HepG2 (cell line): ENCODE measurements around the gene CCDC170. TPM values are rescaled to one million over a fixed set of nuclear protein-coding genes. Genes with fewer than 3 reads are reported as not detected.
A peak's percentile ranks its signal among the peaks of the same experiment; 100 is the strongest.
"Not testable (repeated sequence)": the region's sequence is repeated elsewhere in the genome, so short reads cannot be mapped to it uniquely, and the experiment has no call there.

Source experiments
- ATAC-seq: fragments of 200-7000 bp; cut with Tn5 transposase; 3 replicates; pipeline ENCODE4 v1.9.1; 2020; ENCODE audit warnings: mild to moderate bottlenecking, moderate library complexity
- BruUV-seq: library from RNA; stranded (reverse); fragments of 400-500 nt; replicated peaks from 2 replicates; lab custom pipeline; 2021; lab: Mats Ljungman, UMichigan
- CTCF ChIA-PET: fragments of 300-600 bp; formaldehyde crosslinking; extraction: SDS; loops from one replicate; lab custom pipeline; 2021; ENCODE audit warnings: low total read pairs, inconsistent platforms, low intra/inter-chr PET ratio; lab: Yijun Ruan, JAX
- POLR2A ChIA-PET: fragments of 350-600 bp; sonication (Branson Sonifier 250); formaldehyde crosslinking; loops from one replicate; lab custom pipeline; 2020; ENCODE audit warnings: antibody characterized with exemption, inconsistent platforms; lab: Yijun Ruan, JAX
- DNase-seq: peaks from one replicate; pipeline ENCODE4 v3.0.0-alpha.2; 2015; ENCODE audit warnings: low spot score
- FAIRE-seq: peaks from 3 replicates; lab custom pipeline; 2011; peaks lifted over from hg19 to GRCh38; lab: Jason Lieb, UNC
- H2AFZ ChIP-seq: one replicate; pipeline ENCODE4 v1.6.1; 2011; ENCODE audit warnings: low read length, inconsistent platforms
- H3K27ac ChIP-seq: fragments of 300-600 bp; 3 replicates; pipeline ENCODE4 v1.8.0; 2011; ENCODE audit warnings: mixed run types, mild to moderate bottlenecking, mixed read lengths, low read length, inconsistent platforms; ENCODE audit not compliant: insufficient read depth; ENCODE audit errors: extremely low read length
- H3K27me3 ChIP-seq, 2 experiments: fragments of 200-600 bp in 1 of 2; 2 replicates in 1 of 2; 3 replicates in 1 of 2; pipeline versions ENCODE4 v1.6.0 to v1.8.0; 2011; ENCODE audit warnings: low read length in 2 of 2, mild to moderate bottlenecking in 2 of 2, moderate library complexity in 2 of 2, inconsistent platforms in 1 of 2; ENCODE audit not compliant: insufficient read depth in 2 of 2, control insufficient read depth in 1 of 2
- H3K36me3 ChIP-seq, 2 experiments: fragments of 200-600 bp in 1 of 2; replicated peaks in 1 of 2; 2 replicates in 1 of 2; 3 replicates in 1 of 2; pipeline versions ENCODE4 v1.5.1 to v1.8.0; 2011; ENCODE audit warnings: low read length in 2 of 2, inconsistent platforms in 1 of 2; ENCODE audit not compliant: insufficient read depth in 2 of 2, control insufficient read depth in 1 of 2
- H3K4me1 ChIP-seq: 2 replicates; pipeline ENCODE4 v1.5.1; 2012; ENCODE audit warnings: low read length, inconsistent platforms; ENCODE audit not compliant: insufficient read depth
- H3K4me2 ChIP-seq: 2 replicates; pipeline ENCODE4 v1.6.0; 2011; ENCODE audit warnings: low read depth, low read length, inconsistent platforms
- H3K4me3 ChIP-seq, 3 experiments: fragments of 200-600 bp in 1 of 3; sonication (generic), shearing (Covaris generic) in 1 of 3; replicated peaks in 1 of 3; 2 replicates each; pipeline ENCODE4 v1.5.1; 2011 to 2016; ENCODE audit warnings: low read length in 3 of 3, inconsistent platforms in 2 of 3, low read depth in 2 of 3, mild to moderate bottlenecking in 2 of 3, control low read depth in 1 of 3, mixed read lengths in 1 of 3; ENCODE audit not compliant: insufficient read depth in 1 of 3
- H3K79me2 ChIP-seq: one replicate; pipeline ENCODE4 v1.6.1; 2011; ENCODE audit warnings: low read length, inconsistent platforms; ENCODE audit not compliant: insufficient read depth
- H3K9ac ChIP-seq: 2 replicates; pipeline ENCODE4 v1.6.0; 2011; ENCODE audit warnings: mild to moderate bottlenecking, low read depth, low read length, inconsistent platforms; ENCODE audit not compliant: insufficient read depth
- H3K9me3 ChIP-seq: 2 replicates; pipeline ENCODE4 v1.5.1; 2012; ENCODE audit warnings: mild to moderate bottlenecking, low read length
- H4K20me1 ChIP-seq: 2 replicates; pipeline ENCODE4 v1.6.0; 2011; ENCODE audit warnings: inconsistent platforms, mild to moderate bottlenecking, low read length, moderate library complexity; ENCODE audit not compliant: insufficient read depth
- ARID5B ChIP-seq: IDR thresholded peaks from 2 replicates; pipeline ENCODE4 v1.4.0; 2020; ENCODE audit warnings: mild to moderate bottlenecking, missing genetic modification reagents
- CEBPB ChIP-seq: IDR thresholded peaks from 2 replicates; pipeline ENCODE4 v1.6.1; 2011; ENCODE audit warnings: low read depth, low read length, improper control_type of control experiment, borderline replicate concordance
- GATAD2A ChIP-seq: IDR thresholded peaks from 2 replicates; pipeline ENCODE4 v1.6.1; 2016
- ONECUT2 ChIP-seq: sonication (generic); formaldehyde crosslinking; IDR thresholded peaks from 2 replicates; pipeline ENCODE4 v1.4.0; 2020; ENCODE audit warnings: missing genetic modification reagents
- SOX13 ChIP-seq, 3 experiments: fragments of 450-650 bp in 1 of 3; sonication (generic) in 1 of 3; formaldehyde crosslinking in 1 of 3; IDR thresholded peaks in 2 of 3; conservative IDR thresholded peaks in 1 of 3; 2 replicates each; pipeline versions ENCODE4 v1.5.0 to v1.6.1; 2016 to 2020; ENCODE audit warnings: antibody characterized with exemption in 1 of 3, mild to moderate bottlenecking in 1 of 3, missing compliant biosample characterization in 1 of 3, missing genetic modification reagents in 1 of 3, moderate library complexity in 1 of 3
- ZBTB25 ChIP-seq: IDR thresholded peaks from 2 replicates; pipeline ENCODE4 v1.6.1; 2018; ENCODE audit warnings: missing genetic modification reagents
- WGBS: methylation state at CpG from one replicate; pipeline ENCODE4 v1.1.6; 2017; ENCODE audit warnings: low lambda C conversion rate; 5-methylcytosine and 5-hydroxymethylcytosine counted together
- in situ Hi-C: cut with HindIII; loops from 2 replicates; pipeline ENCODE4 v1.10.0; 2017; ENCODE audit warnings: low pct_unique_long_range_greater_than_20kb; ENCODE audit not compliant: extremely low pct_ligation_motif_present
- intact Hi-C: fragments of 100-400 bp; cut with micrococcal nuclease; formaldehyde crosslinking; loops from one replicate; pipeline ENCODE4 v1.10.0; 2022; ENCODE audit not compliant: unreplicated experiment
- polyA plus RNA-seq, 8 experiments: library from polyadenylated mRNA; depleted of rRNA in 3 of 8; stranded (reverse) in 7 of 8; unstranded in 1 of 8; fragments of >200 nt; fragmentation: Illumina TruSeq in 4 of 8; extraction: Trizol in 4 of 8; gene quantifications; 2 replicates each; pipeline versions ENCODE4 v1.2.1 to v1.2.3, GENCODE V29; 2011 to 2016; ENCODE audit warnings: low read depth in 4 of 8, missing spikeins in 1 of 8, mixed read lengths in 1 of 8; ENCODE audit not compliant: insufficient read depth in 1 of 8
- total RNA-seq, 5 experiments: library from RNA; depleted of rRNA; stranded (reverse); fragments of >200 nt; fragmentation: Illumina TruSeq; extraction: Trizol; gene quantifications; 2 replicates each; pipeline ENCODE4 v1.2.3, GENCODE V29; 2016; ENCODE audit warnings: low read depth in 1 of 5

Gene CCDC170
- total and polyA plus RNA-seq, 2 of the 13 experiments (the other 11 are each of a cell fraction or from before 2014, with no cell fraction given): 0.90 to 5.1 TPM

- TF ChIP-seq ARID5B (CRISPR knock-in tag) (peak; percentile 49; the same call in 1 of the 2 replicates), SOX13 (CRISPR knock-in tag; conservative IDR thresholded peaks at IDR 0.05 in 1 of 2, IDR thresholded peaks at IDR 0.05 in 1 of 2) (0 out of 4 replicates have a peak, but pooled peaks of 1 of the 2 experiments have one; percentile 15), GATAD2A (peak; percentile 41; the same call in 1 of the 2 replicates), ONECUT2 (CRISPR knock-in tag) (0 out of 2 replicates have a peak, but pooled peaks have one; percentile 22)
- TF ChIP-seq SOX13 (IDR thresholded peaks at IDR 0.05): not testable (repeated sequence)
Measured at GRCh38 chr6:151455751-151456398, 37.9 kb upstream of the CCDC170 start (continued).

GRCh38 chr6:151461673-151462072 lies 32.1 kb upstream of the CCDC170 start:
- H3K79me2 ChIP-seq: peaks cover 5% of the 10 kb centered on the region
- H3K4me2 ChIP-seq: no peak overlapping the region
- ChIA-PET CTCF (no interaction called here), POLR2A (no interaction called here)
- DNase-seq (no peak), FAIRE-seq (no peak), ATAC-seq (no peak)
- H2AFZ ChIP-seq: no peak overlapping the region
- no peaks in the 10 kb centered on the region for H4K20me1 ChIP-seq
- H3K4me1 ChIP-seq: peaks cover 3% of the 10 kb centered on the region
- H3K9me3 ChIP-seq: no peaks in the 10 kb centered on the region
- no peak overlapping the region for H3K27ac ChIP-seq
- in situ Hi-C loops: no loop called here
- BruUV-seq: no TSS peak
- peak; percentile 84 for TF ChIP-seq CEBPB
- no peak for TF ChIP-seq ZBTB25 (CRISPR knock-in tag)
- H3K27me3 ChIP-seq: no peaks in the 10 kb centered on the region
- H3K9ac ChIP-seq: no peak overlapping the region
- WGBS: 96% methylated on average over 4 of the region's 4 CpGs
- intact Hi-C loops: no loop called here
- H3K36me3 ChIP-seq: peaks cover 14 to 54% of the 10 kb centered on the region in 2 experiments
- no peak overlapping the region for H3K4me3 ChIP-seq
